BE2C (cell line): ENCODE data around the gene CFTR.

Source experiments
- DNase-seq: peaks from one replicate; pipeline ENCODE4 v3.0.0-alpha.2; 2020
- H3K27me3 ChIP-seq: fragments of 250-450 bp; sonication (Bioruptor Pico); 2 replicates; pipeline ENCODE4 v1.5.1; 2020; ENCODE audit warnings: mild to moderate bottlenecking
- H3K36me3 ChIP-seq: fragments of 250-450 bp; sonication (Bioruptor Pico); 2 replicates; pipeline ENCODE4 v1.5.1; 2020; ENCODE audit warnings: mild to moderate bottlenecking
- H3K4me1 ChIP-seq: fragments of 250-450 bp; sonication (Bioruptor Pico); 2 replicates; pipeline ENCODE4 v1.5.1; 2020
- H3K4me3 ChIP-seq: 2 replicates; pipeline ENCODE4 v1.5.1; 2011; ENCODE audit warnings: low read depth, low read length
- H3K9me3 ChIP-seq: fragments of 250-450 bp; sonication (Bioruptor Pico); 2 replicates; pipeline ENCODE4 v1.5.1; 2020
- CTCF ChIP-seq: IDR thresholded peaks from 2 replicates; pipeline ENCODE4 v1.5.1; 2012; ENCODE audit warnings: mild to moderate bottlenecking, low read depth, low read length

CFTR gene

GRCh38 chr7:117596134-117596533 lies 116.3 kb downstream of the CFTR start:
- Histone ChIP-seq H3K9me3 (no peaks in the 10 kb centered on the region), H3K27me3 (no peaks in the 10 kb centered on the region), H3K4me3 (no peak overlapping the region), H3K36me3 (no peaks in the 10 kb centered on the region), H3K4me1 (no peaks in the 10 kb centered on the region)
- no peak for DNase-seq
- TF ChIP-seq CTCF = no peak

- Histone ChIP-seq H3K9me3 (no peaks in the 10 kb centered on the region), H3K4me3 (no peak overlapping the region), H3K4me1 (no peaks in the 10 kb centered on the region), H3K27me3 (no peaks in the 10 kb centered on the region), H3K36me3 (no peaks in the 10 kb centered on the region)
- DNase-seq = no peak
- TF ChIP-seq CTCF = no peak
These were observed 117.9 kb downstream of the CFTR start for GRCh38 chr7:117597755-117598154.

GRCh38 chr7:117600911-117601310 lies 121.1 kb downstream of the CFTR start:
- Histone ChIP-seq H3K9me3 (no peaks in the 10 kb centered on the region), H3K27me3 (no peaks in the 10 kb centered on the region), H3K4me1 (no peaks in the 10 kb centered on the region), H3K4me3 (no peak overlapping the region), H3K36me3 (no peaks in the 10 kb centered on the region)
- no peak for TF ChIP-seq CTCF
- DNase-seq = no peak

- no peaks in the 10 kb centered on the region for H3K36me3 ChIP-seq
- H3K4me3 ChIP-seq = no peak overlapping the region
- DNase-seq = no peak
- no peaks in the 10 kb centered on the region for H3K27me3 ChIP-seq
- no peaks in the 10 kb centered on the region for H3K4me1 ChIP-seq
- TF ChIP-seq CTCF = no peak
- no peaks in the 10 kb centered on the region for H3K9me3 ChIP-seq
These were observed 123.8 kb downstream of the CFTR start for GRCh38 chr7:117603627-117604026.

GRCh38 chr7:117605712-117606111 lies 125.9 kb downstream of the CFTR start:
- Histone ChIP-seq H3K4me1 (no peaks in the 10 kb centered on the region), H3K27me3 (no peaks in the 10 kb centered on the region), H3K36me3 (no peaks in the 10 kb centered on the region), H3K9me3 (no peaks in the 10 kb centered on the region), H3K4me3 (no peak overlapping the region)
- no peak for DNase-seq
- TF ChIP-seq CTCF = no peak

- no peak for DNase-seq
These were observed 126.3 kb downstream of the CFTR start for GRCh38 chr7:117606132-117606531.

More at GRCh38 chr7:117606132-117606531, 126.3 kb downstream of the CFTR start:
- Histone ChIP-seq H3K4me1 (no peaks in the 10 kb centered on the region), H3K4me3 (no peak overlapping the region), H3K9me3 (no peaks in the 10 kb centered on the region), H3K27me3 (no peaks in the 10 kb centered on the region), H3K36me3 (no peaks in the 10 kb centered on the region)
- TF ChIP-seq CTCF = no peak
